Left renal cortex interstitium (tissue), 4 donors: ENCODE results near the gene RNFT2. TPM values are rescaled to one million over a fixed set of nuclear protein-coding genes. Genes with fewer than 3 reads are reported as not detected.
"Not testable (repeated sequence)": the region's sequence is repeated elsewhere in the genome, so short reads cannot be mapped to it uniquely, and the experiment has no call there.

Experiments
- DNase-seq, 4 donors: peaks; one replicate each; pipeline ENCODE4 v3.0.0-alpha.2; 2013; ENCODE audit warnings: low read depth in 4 of 4, low spot score in 2 of 4, missing footprints in 1 of 4
- polyA plus RNA-seq, 4 donors: library from polyadenylated mRNA; unstranded; fragments of 120-200 nt; gene quantifications; one replicate each; pipeline ENCODE4 v1.2.1, GENCODE V29; 2013; ENCODE audit not compliant: insufficient read length in 4 of 4

RNFT2 gene
- polyA plus RNA-seq, 4 donors: 4.0 to 8.0 (median 6.0) TPM

- DNase-seq: not testable (repeated sequence)
Measured at GRCh38 chr12:116789562-116789961, 51.4 kb downstream of the RNFT2 start.

- no peak for DNase-seq
Measured at GRCh38 chr12:116790066-116790465, 52.0 kb downstream of the RNFT2 start.

GRCh38 chr12:116792403-116792802, 54.3 kb downstream of the RNFT2 start:
- no peak for DNase-seq

- no peak for DNase-seq
Measured at GRCh38 chr12:116794725-116795124, 56.6 kb downstream of the RNFT2 start.

GRCh38 chr12:116797885-116798284, 59.8 kb downstream of the RNFT2 start:
- no peak for DNase-seq

GRCh38 chr12:116798719-116799118, 60.6 kb downstream of the RNFT2 start:
- no peak for DNase-seq

- DNase-seq: no peak
Measured at GRCh38 chr12:116799955-116800354, 61.8 kb downstream of the RNFT2 start.

- no peak for DNase-seq
Measured at GRCh38 chr12:116800918-116801317, 62.8 kb downstream of the RNFT2 start.

GRCh38 chr12:116802018-116802417, 63.9 kb downstream of the RNFT2 start:
- no peak for DNase-seq

GRCh38 chr12:116803013-116803736, 65.1 kb downstream of the RNFT2 start:
- DNase-seq: no peak

- no peak for DNase-seq
Measured at GRCh38 chr12:116804051-116804450, 65.9 kb downstream of the RNFT2 start.

GRCh38 chr12:116806845-116807440, 68.8 kb downstream of the RNFT2 start:
- DNase-seq: no peak

GRCh38 chr12:116807546-116807945, 69.4 kb downstream of the RNFT2 start:
- no peak for DNase-seq

- DNase-seq: peak; percentile 11 to 38 (median 24)
Measured at GRCh38 chr12:116808113-116809105, 70.3 kb downstream of the RNFT2 start.

- no peak for DNase-seq
Measured at GRCh38 chr12:116812238-116812637, 74.1 kb downstream of the RNFT2 start.

GRCh38 chr12:116813271-116814041, 75.3 kb downstream of the RNFT2 start:
- no peak for DNase-seq

- not testable (repeated sequence) for DNase-seq
Measured at GRCh38 chr12:116814766-116815165, 76.7 kb downstream of the RNFT2 start.

GRCh38 chr12:116818341-116818856, 80.3 kb downstream of the RNFT2 start:
- peak; percentile 7 to 20 (median 16) for DNase-seq

GRCh38 chr12:116818948-116819832, 81.1 kb downstream of the RNFT2 start:
- peak; percentile 52 to 81 (median 74) for DNase-seq
